Neuron (in vitro differentiated cells): ENCODE results near the gene LPA.
"Not testable (repeated sequence)": the region's sequence is repeated elsewhere in the genome, so short reads cannot be mapped to it uniquely, and the experiment has no call there.

Source experiments
- H2AFZ ChIP-seq: one replicate; pipeline ENCODE4 v1.6.1; 2013; ENCODE audit warnings: low read depth, mild to moderate bottlenecking, inconsistent platforms, low read length, moderate library complexity
- H3K27me3 ChIP-seq: one replicate; pipeline ENCODE4 v1.6.1; 2013; ENCODE audit warnings: low read length; ENCODE audit not compliant: insufficient read depth
- H3K36me3 ChIP-seq: one replicate; pipeline ENCODE4 v1.6.1; 2013; ENCODE audit warnings: low read length; ENCODE audit not compliant: insufficient read depth
- H3K4me1 ChIP-seq: one replicate; pipeline ENCODE4 v1.6.1; 2013; ENCODE audit warnings: low read length; ENCODE audit not compliant: insufficient read depth
- H3K4me3 ChIP-seq: 2 replicates; pipeline ENCODE4 v1.5.1; 2013; ENCODE audit warnings: mild to moderate bottlenecking, low read length, moderate library complexity
- H3K9me3 ChIP-seq: one replicate; pipeline ENCODE4 v1.6.1; 2013; ENCODE audit warnings: low read length

Gene LPA

GRCh38 chr6:160664198-160664597, at the start of gene LPA:
Gene LPA, minus strand, starts transcription at chr6:160664275. Its CDS starts 61 bp downstream, at chr6:160664214.
- not testable (repeated sequence) for H3K4me1 ChIP-seq, H3K27me3 ChIP-seq, H2AFZ ChIP-seq, H3K4me3 ChIP-seq, H3K36me3 ChIP-seq, H3K9me3 ChIP-seq

- not testable (repeated sequence) for H2AFZ ChIP-seq, H3K36me3 ChIP-seq, H3K9me3 ChIP-seq, H3K27me3 ChIP-seq, H3K4me3 ChIP-seq, H3K4me1 ChIP-seq
These were observed 44.9 kb upstream of the LPA start for GRCh38 chr6:160708993-160709392.

- H3K4me3 ChIP-seq, result not testable (repeated sequence)
These were observed 40.6 kb upstream of the LPA start for GRCh38 chr6:160704688-160705087.

GRCh38 chr6:160701918-160702680, 38.0 kb upstream of the LPA start, which contains the start of gene PLG:
Gene PLG, plus strand, starts transcription at chr6:160702244. Its CDS starts 61 bp downstream, at chr6:160702305.
- H2AFZ ChIP-seq, H3K36me3 ChIP-seq, H3K9me3 ChIP-seq: not testable (repeated sequence)

More at GRCh38 chr6:160704688-160705087, 40.6 kb upstream of the LPA start:
- not testable (repeated sequence) for H3K36me3 ChIP-seq, H3K4me1 ChIP-seq, H2AFZ ChIP-seq, H3K9me3 ChIP-seq, H3K27me3 ChIP-seq

GRCh38 chr6:160697826-160698225, 33.8 kb upstream of the LPA start:
- no peaks in the 10 kb centered on the region for H3K36me3 ChIP-seq
- H3K4me1 ChIP-seq, result no peaks in the 10 kb centered on the region
- H2AFZ ChIP-seq, result no peak overlapping the region
- H3K9me3 ChIP-seq, result no peaks in the 10 kb centered on the region
- peaks cover 2% of the 10 kb centered on the region for H3K27me3 ChIP-seq
- no peak overlapping the region for H3K4me3 ChIP-seq

More at GRCh38 chr6:160701918-160702680, 38.0 kb upstream of the LPA start, which contains the start of gene PLG:
- not testable (repeated sequence) for H3K27me3 ChIP-seq, H3K4me3 ChIP-seq, H3K4me1 ChIP-seq

GRCh38 chr6:160696884-160697283, 32.8 kb upstream of the LPA start:
- not testable (repeated sequence) for H3K4me3 ChIP-seq, H2AFZ ChIP-seq, H3K36me3 ChIP-seq, H3K9me3 ChIP-seq, H3K27me3 ChIP-seq, H3K4me1 ChIP-seq

- H2AFZ ChIP-seq, H3K27me3 ChIP-seq, H3K4me1 ChIP-seq, H3K4me3 ChIP-seq, H3K36me3 ChIP-seq, H3K9me3 ChIP-seq: not testable (repeated sequence)
These were observed 31.5 kb upstream of the LPA start for GRCh38 chr6:160695622-160696021.

GRCh38 chr6:160695025-160695424, 30.9 kb upstream of the LPA start:
- H3K27me3 ChIP-seq, H3K9me3 ChIP-seq, H3K4me1 ChIP-seq, H3K36me3 ChIP-seq, H3K4me3 ChIP-seq, H2AFZ ChIP-seq: not testable (repeated sequence)

- Histone ChIP-seq H3K9me3 (no peaks in the 10 kb centered on the region), H3K4me1 (no peaks in the 10 kb centered on the region), H3K27me3 (no peaks in the 10 kb centered on the region), H2AFZ (no peak overlapping the region), H3K36me3 (no peaks in the 10 kb centered on the region), H3K4me3 (no peak overlapping the region)
These were observed 28.4 kb upstream of the LPA start for GRCh38 chr6:160692369-160692959.

- H2AFZ ChIP-seq, result no peak overlapping the region
- H3K36me3 ChIP-seq, result no peaks in the 10 kb centered on the region
- H3K9me3 ChIP-seq, result no peaks in the 10 kb centered on the region
- no peaks in the 10 kb centered on the region for H3K4me1 ChIP-seq
- no peak overlapping the region for H3K4me3 ChIP-seq
- H3K27me3 ChIP-seq, result no peaks in the 10 kb centered on the region
These were observed 27.5 kb upstream of the LPA start for GRCh38 chr6:160691617-160692016.

- Histone ChIP-seq H3K4me1 (no peaks in the 10 kb centered on the region), H3K4me3 (no peak overlapping the region), H2AFZ (no peak overlapping the region), H3K9me3 (no peaks in the 10 kb centered on the region), H3K36me3 (no peaks in the 10 kb centered on the region), H3K27me3 (no peaks in the 10 kb centered on the region)
These were observed 26.4 kb upstream of the LPA start for GRCh38 chr6:160690458-160690857.

GRCh38 chr6:160685762-160686450, 21.8 kb upstream of the LPA start:
- Histone ChIP-seq H2AFZ (no peak overlapping the region), H3K4me1 (no peaks in the 10 kb centered on the region), H3K27me3 (no peaks in the 10 kb centered on the region), H3K36me3 (no peaks in the 10 kb centered on the region), H3K9me3 (no peaks in the 10 kb centered on the region), H3K4me3 (no peak overlapping the region)

- not testable (repeated sequence) for H3K36me3 ChIP-seq, H3K9me3 ChIP-seq, H3K4me1 ChIP-seq, H2AFZ ChIP-seq, H3K4me3 ChIP-seq, H3K27me3 ChIP-seq
These were observed 21.2 kb upstream of the LPA start for GRCh38 chr6:160685101-160685761.
